ENCODE measurements around the gene RNF175. TPM values are rescaled to one million over a fixed set of nuclear protein-coding genes. Genes with fewer than 3 reads are reported as not detected.

RNF175 gene
- total and polyA plus RNA-seq, 2 experiments from 2014 or later, result 1.4 to 1.9 TPM

DNA sequence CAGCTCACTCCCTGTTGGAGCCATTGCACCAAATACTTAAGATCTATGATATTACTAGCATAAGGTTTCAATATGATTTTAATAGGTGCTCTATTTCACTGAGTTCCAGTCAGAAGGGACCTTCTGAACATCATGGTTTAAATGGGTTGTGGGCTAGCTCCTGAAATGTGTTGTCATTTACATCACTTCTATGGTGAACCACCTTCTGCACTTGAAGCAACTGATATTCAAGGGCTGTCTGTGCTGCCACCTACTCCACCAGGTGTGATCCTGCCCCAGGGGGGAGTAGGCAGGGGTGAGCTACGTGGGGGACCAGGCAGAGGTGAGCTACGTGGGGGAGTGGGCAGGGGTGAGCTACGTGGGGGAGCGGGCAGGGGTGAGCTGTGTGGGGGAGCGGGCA lies 35.2 kb downstream of the RNF175 start:
- TF ChIP-seq, protein P1, sequence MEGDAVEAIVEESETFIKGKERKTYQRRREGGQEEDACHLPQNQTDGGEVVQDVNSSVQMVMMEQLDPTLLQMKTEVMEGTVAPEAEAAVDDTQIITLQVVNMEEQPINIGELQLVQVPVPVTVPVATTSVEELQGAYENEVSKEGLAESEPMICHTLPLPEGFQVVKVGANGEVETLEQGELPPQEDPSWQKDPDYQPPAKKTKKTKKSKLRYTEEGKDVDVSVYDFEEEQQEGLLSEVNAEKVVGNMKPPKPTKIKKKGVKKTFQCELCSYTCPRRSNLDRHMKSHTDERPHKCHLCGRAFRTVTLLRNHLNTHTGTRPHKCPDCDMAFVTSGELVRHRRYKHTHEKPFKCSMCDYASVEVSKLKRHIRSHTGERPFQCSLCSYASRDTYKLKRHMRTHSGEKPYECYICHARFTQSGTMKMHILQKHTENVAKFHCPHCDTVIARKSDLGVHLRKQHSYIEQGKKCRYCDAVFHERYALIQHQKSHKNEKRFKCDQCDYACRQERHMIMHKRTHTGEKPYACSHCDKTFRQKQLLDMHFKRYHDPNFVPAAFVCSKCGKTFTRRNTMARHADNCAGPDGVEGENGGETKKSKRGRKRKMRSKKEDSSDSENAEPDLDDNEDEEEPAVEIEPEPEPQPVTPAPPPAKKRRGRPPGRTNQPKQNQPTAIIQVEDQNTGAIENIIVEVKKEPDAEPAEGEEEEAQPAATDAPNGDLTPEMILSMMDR (IDR thresholded peaks at IDR 0.05; ENCODE audit: low read depth, low read length), result no peak
- no peaks in the 10 kb centered on the region for H3K9me3 ChIP-seq (ENCODE audit: low read depth)
- no peaks in the 10 kb centered on the region for H3K36me3 ChIP-seq
- no peak overlapping the region for H3K27ac ChIP-seq
- no peaks in the 10 kb centered on the region for H3K27me3 ChIP-seq
- H3K4me3 ChIP-seq, result no peak overlapping the region
- no peak for DNase-seq (ENCODE audit: low read depth in 1 of 2, low spot score in 1 of 2)
- no peaks in the 10 kb centered on the region for H3K4me1 ChIP-seq (ENCODE audit: low read depth)

GRCh38 chr4:153722036-153722435 lies 37.8 kb downstream of the RNF175 start:
- Histone ChIP-seq H3K9me3 (ENCODE audit: low read depth) (no peaks in the 10 kb centered on the region), H3K4me3 (no peak overlapping the region), H3K4me1 (ENCODE audit: low read depth) (no peaks in the 10 kb centered on the region), H3K27ac (no peak overlapping the region), H3K36me3 (no peaks in the 10 kb centered on the region), H3K27me3 (no peaks in the 10 kb centered on the region)
- no peak for DNase-seq (ENCODE audit: low read depth in 1 of 2, low spot score in 1 of 2)
- TF ChIP-seq, protein P1 (IDR thresholded peaks at IDR 0.05; ENCODE audit: low read depth, low read length), result no peak

DNA sequence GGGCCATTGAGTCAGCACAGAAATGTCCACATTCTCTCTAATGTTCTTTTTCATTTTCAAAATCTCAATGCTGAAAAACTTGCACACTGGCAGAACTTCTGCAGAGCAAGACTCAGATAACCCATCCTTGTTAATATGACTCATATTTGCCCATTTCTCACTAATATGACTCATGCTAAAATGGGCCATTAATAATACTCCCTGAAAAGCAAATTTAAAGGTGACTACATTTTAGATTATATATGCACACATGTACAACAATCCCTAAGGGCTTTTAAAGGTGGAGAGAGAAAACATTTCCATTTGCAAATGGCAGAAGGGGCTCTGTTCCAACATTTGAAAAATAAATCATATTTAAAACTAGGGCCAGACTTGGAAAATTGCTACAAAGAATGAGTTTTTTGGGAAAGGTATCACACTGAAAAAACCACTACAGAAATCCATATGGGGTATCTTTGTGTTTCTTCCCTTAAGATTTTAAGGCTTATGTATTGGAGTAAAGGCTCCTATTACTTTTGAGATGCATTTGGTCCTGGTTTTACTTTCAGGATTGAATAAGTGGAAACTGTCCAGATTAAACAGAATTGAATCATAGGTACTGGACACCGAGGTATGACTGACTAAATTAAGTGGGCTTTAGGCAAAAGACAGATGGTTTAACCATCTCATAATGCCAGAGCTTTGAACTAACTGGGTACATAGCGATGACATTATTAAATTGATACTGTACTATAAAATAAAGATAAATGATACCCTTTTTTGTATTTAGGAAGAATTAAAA lies 45.8 kb downstream of the RNF175 start:
- H3K4me1 ChIP-seq (ENCODE audit: low read depth), result no peaks in the 10 kb centered on the region
- no peaks in the 10 kb centered on the region for H3K9me3 ChIP-seq (ENCODE audit: low read depth)
- no peaks in the 10 kb centered on the region for H3K27me3 ChIP-seq
- H3K4me3 ChIP-seq, result no peak overlapping the region
- no peaks in the 10 kb centered on the region for H3K36me3 ChIP-seq
- peak in 1 of 2 donors; percentile 27 for DNase-seq (ENCODE audit: low read depth in 1 of 2, low spot score in 1 of 2)
- TF ChIP-seq, protein P1 (IDR thresholded peaks at IDR 0.05; ENCODE audit: low read depth, low read length), result no peak
- no peak overlapping the region for H3K27ac ChIP-seq

DNA sequence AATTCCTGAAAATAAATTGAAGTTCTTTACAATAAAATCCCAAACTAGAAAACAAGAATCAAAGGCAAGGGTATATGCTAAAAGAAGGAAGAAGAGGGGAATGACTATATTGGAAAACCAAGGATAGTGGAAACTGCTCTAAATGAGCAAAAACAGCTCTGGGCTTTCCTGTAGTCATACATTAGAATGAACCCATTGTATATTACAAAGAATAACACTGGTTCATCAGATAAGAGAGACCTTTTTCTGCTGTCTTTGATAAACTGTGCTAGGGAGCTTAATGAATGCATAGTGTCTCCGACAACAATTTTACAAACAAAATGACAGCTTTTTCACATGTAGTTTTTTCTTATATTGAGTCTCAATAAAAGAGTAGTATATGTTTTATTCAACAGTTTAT lies 49.1 kb downstream of the RNF175 start:
- TF ChIP-seq, protein P1 (IDR thresholded peaks at IDR 0.05; ENCODE audit: low read depth, low read length), result no peak
- H3K36me3 ChIP-seq, result no peaks in the 10 kb centered on the region
- DNase-seq (ENCODE audit: low read depth in 1 of 2, low spot score in 1 of 2), result no peak

DNA sequence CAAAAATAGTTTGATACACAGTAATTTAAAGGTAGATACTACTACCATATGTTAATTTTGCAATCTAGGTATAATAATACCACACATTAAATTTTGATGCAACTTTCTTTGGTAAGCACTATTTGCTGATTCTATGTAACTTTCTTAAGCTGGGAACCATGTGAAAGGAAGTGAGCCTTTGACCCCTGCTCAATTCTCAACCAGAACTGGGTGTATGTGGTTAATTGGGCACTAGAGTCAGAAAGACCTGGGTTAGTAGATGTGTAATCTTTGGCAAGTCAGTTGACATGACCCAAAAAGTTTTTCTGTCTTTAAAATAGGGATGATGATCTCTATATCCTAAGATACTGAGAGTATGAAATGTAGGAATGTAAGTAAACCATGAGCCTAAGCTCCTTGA lies 53.3 kb downstream of the RNF175 start:
- DNase-seq (ENCODE audit: low read depth in 1 of 2, low spot score in 1 of 2), result no peak
- Histone ChIP-seq H3K36me3 (no peaks in the 10 kb centered on the region), H3K4me1 (ENCODE audit: low read depth) (no peaks in the 10 kb centered on the region), H3K9me3 (ENCODE audit: low read depth) (no peaks in the 10 kb centered on the region), H3K27ac (no peak overlapping the region), H3K4me3 (no peak overlapping the region), H3K27me3 (no peaks in the 10 kb centered on the region)
- TF ChIP-seq, protein P1 (IDR thresholded peaks at IDR 0.05; ENCODE audit: low read depth, low read length), result no peak

More for the DNA sequence above, 49.1 kb downstream of the RNF175 start:
- no peaks in the 10 kb centered on the region for H3K27me3 ChIP-seq
- no peaks in the 10 kb centered on the region for H3K9me3 ChIP-seq (ENCODE audit: low read depth)
- H3K27ac ChIP-seq, result no peak overlapping the region
- no peaks in the 10 kb centered on the region for H3K4me1 ChIP-seq (ENCODE audit: low read depth)
- H3K4me3 ChIP-seq, result no peak overlapping the region

Data from cardiac muscle cell (in vitro differentiated cells and primary cell).